D721Med (cell line): ENCODE results near the gene TAF4.

Experiments
- DNase-seq: peaks from one replicate; pipeline ENCODE4 v3.0.0; 2011; ENCODE audit warnings: low spot score; ENCODE audit not compliant: insufficient read length
- FAIRE-seq: peaks from 2 replicates; lab custom pipeline; 2011; peaks lifted over from hg19 to GRCh38; lab: Jason Lieb, UNC
- TF ChIP-seq, protein P1 (sequence below): IDR thresholded peaks from 2 replicates; pipeline ENCODE4 v1.5.1; 2012; ENCODE audit warnings: mild to moderate bottlenecking, control low read depth; ENCODE audit not compliant: insufficient read depth; ENCODE audit errors: missing control alignments

TAF4 gene

GRCh38 chr20:62053465-62054196 is 12.1 kb downstream of the TAF4 start:
- TF ChIP-seq, protein P1, sequence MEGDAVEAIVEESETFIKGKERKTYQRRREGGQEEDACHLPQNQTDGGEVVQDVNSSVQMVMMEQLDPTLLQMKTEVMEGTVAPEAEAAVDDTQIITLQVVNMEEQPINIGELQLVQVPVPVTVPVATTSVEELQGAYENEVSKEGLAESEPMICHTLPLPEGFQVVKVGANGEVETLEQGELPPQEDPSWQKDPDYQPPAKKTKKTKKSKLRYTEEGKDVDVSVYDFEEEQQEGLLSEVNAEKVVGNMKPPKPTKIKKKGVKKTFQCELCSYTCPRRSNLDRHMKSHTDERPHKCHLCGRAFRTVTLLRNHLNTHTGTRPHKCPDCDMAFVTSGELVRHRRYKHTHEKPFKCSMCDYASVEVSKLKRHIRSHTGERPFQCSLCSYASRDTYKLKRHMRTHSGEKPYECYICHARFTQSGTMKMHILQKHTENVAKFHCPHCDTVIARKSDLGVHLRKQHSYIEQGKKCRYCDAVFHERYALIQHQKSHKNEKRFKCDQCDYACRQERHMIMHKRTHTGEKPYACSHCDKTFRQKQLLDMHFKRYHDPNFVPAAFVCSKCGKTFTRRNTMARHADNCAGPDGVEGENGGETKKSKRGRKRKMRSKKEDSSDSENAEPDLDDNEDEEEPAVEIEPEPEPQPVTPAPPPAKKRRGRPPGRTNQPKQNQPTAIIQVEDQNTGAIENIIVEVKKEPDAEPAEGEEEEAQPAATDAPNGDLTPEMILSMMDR, result no peak
- DNase-seq (no peak), FAIRE-seq (no peak)

- no peak for DNase-seq
- no peak for FAIRE-seq
- TF ChIP-seq, protein P1, result no peak
These were observed 12.7 kb downstream of the TAF4 start for GRCh38 chr20:62052842-62053464.

GRCh38 chr20:62052336-62052841 is 13.3 kb downstream of the TAF4 start:
- FAIRE-seq, result no peak
- TF ChIP-seq, protein P1, result no peak
- DNase-seq, result no peak

DNA sequence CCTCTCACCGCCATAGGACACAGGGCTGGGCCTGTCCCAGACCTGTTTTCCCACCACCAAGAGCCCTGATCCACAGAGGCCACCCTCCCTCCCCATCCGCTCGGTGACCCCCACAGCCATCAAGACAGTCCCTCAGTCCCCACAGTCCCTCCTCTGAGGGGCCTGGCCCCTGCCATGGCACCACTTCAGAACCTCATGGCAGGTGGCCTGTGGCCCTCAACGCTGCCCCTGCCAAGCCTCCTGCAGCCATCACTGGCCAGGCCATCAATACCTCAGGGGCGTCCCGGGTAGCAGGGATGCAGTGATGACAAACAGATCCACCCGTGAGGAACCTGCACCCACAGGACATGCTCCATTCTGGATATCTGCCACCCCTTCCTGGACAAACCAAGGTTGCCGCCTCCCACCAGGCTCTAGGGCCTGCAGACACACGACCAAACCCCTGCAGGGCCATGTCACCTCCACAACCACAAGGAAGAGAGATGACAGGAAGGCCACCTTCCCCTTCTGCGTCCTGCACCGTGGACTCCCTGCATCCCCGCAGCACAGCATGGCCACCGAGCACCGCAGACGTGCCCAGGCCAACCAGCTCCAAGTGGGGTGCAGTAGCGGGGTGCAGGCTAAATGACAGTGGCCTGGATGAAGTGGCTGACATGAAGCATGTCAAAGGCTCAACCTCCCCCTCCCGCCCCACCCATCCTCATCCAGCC is 14.0 kb downstream of the TAF4 start:
- TF ChIP-seq, protein P1, result no peak
- no peak for FAIRE-seq
- no peak for DNase-seq

DNA sequence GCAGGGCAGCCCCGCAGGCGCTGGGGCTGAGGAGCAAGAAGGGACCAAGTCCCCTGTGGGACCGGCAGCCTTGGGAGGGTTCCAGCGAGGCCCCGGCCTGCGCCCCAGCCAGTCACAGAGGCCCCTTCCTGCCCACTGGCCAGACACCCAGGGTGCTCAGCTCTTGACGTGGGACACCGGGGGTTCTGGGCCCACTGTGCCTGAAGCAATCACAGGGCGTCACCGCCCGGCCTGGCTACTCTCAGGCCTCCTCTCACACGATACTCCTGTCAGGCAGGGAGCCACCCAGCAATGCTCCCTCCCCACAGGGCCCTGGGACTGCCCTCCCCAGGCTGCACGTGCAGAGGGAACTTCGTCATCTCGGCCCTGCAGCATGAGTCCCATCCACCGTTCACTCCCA is 14.5 kb downstream of the TAF4 start:
- FAIRE-seq (no peak), DNase-seq (no peak)
- TF ChIP-seq, protein P1, result no peak

DNA sequence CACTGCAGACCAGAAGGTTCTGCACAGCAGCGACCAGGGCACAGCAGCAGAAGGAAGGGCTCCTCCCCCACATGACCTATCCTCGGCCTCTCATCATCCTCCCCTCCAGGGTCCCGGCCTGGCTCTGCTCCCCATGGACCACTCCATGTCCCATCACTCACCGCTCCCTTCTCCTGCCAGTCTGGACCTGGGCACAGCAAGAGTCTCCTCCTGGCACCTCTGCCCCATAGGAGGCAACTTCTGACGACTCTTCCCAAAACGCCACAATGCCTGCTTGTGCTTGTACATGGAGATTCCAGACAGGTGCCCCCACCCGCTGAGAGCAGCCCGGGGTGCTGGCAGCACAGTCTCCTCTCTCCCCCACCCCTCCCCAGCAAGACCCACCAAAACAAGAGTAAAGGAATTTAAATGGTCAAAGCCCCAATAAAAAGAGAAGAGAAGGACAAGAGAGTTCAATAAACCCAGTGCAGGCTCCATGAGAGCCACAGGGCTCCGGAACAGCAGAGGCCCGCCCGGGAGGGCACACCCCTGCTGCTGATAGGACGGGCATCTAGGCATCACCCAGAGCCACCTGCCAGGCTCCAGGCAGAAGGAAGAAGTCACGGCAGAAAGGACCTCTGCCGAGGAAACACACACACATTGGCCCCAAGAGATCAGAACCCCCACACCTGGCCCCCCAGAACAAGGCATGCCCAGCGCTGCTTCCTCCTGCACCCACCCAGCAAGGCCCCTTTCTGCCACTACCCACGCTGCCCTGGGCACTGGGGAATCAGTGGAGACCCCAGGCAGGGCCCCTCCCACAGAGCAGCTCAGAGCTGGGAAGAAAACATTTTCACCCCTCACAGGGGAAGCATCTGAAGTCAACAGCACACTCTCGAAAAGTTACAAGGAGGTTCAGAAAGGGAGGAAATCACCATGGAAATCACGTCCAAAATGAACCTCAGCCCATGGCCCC is 15.2 kb downstream of the TAF4 start:
- FAIRE-seq, result no peak
- DNase-seq, result no peak
- TF ChIP-seq, protein P1, result no peak
